AG04450 (cell line): ENCODE measurements around the gene TSPYL4. TPM values are rescaled to one million over a fixed set of nuclear protein-coding genes. Genes with fewer than 3 reads are reported as not detected.

Experiments used
- CTCF ChIA-PET: fragments of 300-600, 350-600 bp; formaldehyde crosslinking; extraction: SDS; loops from one replicate; lab custom pipeline; 2022; ENCODE audit warnings: antibody characterized with exemption, inconsistent platforms; lab: Charles Lee
- POLR2A ChIA-PET: fragments of 350-600 bp; formaldehyde crosslinking; extraction: SDS; loops from one replicate; lab custom pipeline; 2021; ENCODE audit warnings: antibody characterized with exemption, inconsistent platforms; lab: Yijun Ruan, JAX
- DNase-seq: peaks from one replicate; pipeline ENCODE4 v3.0.0-alpha.2; 2011; ENCODE audit warnings: low read depth, low spot score
- H3K27ac ChIP-seq: one replicate; pipeline ENCODE4 v1.5.1; 2012; ENCODE audit warnings: low read depth, low read length, control low read depth
- H3K27me3 ChIP-seq: one replicate; pipeline ENCODE4 v1.6.0; 2012; ENCODE audit warnings: low read length; ENCODE audit not compliant: control insufficient read depth, insufficient read depth
- H3K4me3 ChIP-seq: 2 replicates; pipeline ENCODE4 v1.5.1; 2011; ENCODE audit warnings: mild to moderate bottlenecking, low read depth, low read length, control low read depth
- H3K9me3 ChIP-seq: 2 replicates; pipeline ENCODE4 v1.5.1; 2012; ENCODE audit warnings: low read length; ENCODE audit not compliant: control insufficient read depth, insufficient read depth
- polyA plus RNA-seq: library from polyadenylated mRNA; depleted of rRNA; stranded (reverse); fragments of >200 nt; gene quantifications from 2 replicates; pipeline ENCODE4 v1.2.3, GENCODE V29; 2011
- TF ChIP-seq, protein P1 (sequence below): IDR thresholded peaks from 2 replicates; pipeline ENCODE4 v1.5.1; 2011; ENCODE audit warnings: low read depth, low read length, control low read depth, inconsistent platforms

Gene TSPYL4
- polyA plus RNA-seq, 1 experiment, result 25.1 TPM

DNA sequence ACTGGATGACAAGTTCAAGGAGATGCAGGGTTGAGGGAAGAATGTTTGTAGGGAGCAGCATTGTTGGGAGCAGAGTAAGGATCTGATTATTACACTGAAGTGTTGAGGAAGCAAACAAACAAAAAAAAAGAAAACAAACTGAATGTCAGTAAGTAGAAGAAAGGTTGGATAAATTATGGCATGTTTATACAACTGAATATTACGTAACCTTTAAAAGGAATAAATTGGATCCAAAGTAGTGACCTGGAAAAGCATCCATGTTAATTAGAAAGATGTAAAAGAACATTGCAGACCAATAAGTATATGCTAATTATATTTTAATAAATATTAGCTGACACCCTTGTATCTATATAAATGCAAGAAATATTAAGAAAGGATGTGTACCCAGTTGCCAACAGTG lies 38.7 kb upstream of the TSPYL4 start:
- TF ChIP-seq, protein P1, sequence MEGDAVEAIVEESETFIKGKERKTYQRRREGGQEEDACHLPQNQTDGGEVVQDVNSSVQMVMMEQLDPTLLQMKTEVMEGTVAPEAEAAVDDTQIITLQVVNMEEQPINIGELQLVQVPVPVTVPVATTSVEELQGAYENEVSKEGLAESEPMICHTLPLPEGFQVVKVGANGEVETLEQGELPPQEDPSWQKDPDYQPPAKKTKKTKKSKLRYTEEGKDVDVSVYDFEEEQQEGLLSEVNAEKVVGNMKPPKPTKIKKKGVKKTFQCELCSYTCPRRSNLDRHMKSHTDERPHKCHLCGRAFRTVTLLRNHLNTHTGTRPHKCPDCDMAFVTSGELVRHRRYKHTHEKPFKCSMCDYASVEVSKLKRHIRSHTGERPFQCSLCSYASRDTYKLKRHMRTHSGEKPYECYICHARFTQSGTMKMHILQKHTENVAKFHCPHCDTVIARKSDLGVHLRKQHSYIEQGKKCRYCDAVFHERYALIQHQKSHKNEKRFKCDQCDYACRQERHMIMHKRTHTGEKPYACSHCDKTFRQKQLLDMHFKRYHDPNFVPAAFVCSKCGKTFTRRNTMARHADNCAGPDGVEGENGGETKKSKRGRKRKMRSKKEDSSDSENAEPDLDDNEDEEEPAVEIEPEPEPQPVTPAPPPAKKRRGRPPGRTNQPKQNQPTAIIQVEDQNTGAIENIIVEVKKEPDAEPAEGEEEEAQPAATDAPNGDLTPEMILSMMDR, result no peak
- CTCF ChIA-PET, result interaction anchor here (1.1 to 2.3 kb wide), 3 partner anchors 10 to 219 kb away, joined by 3 to 11 read pairs (median 4); partner anchors contain the start of gene CALHM5
- no peak overlapping the region for H3K27ac ChIP-seq
- POLR2A ChIA-PET, result no interaction called here
- H3K27me3 ChIP-seq, result no peaks in the 10 kb centered on the region
- no peak overlapping the region for H3K4me3 ChIP-seq
- DNase-seq, result no peak
- H3K9me3 ChIP-seq, result no peaks in the 10 kb centered on the region

DNA sequence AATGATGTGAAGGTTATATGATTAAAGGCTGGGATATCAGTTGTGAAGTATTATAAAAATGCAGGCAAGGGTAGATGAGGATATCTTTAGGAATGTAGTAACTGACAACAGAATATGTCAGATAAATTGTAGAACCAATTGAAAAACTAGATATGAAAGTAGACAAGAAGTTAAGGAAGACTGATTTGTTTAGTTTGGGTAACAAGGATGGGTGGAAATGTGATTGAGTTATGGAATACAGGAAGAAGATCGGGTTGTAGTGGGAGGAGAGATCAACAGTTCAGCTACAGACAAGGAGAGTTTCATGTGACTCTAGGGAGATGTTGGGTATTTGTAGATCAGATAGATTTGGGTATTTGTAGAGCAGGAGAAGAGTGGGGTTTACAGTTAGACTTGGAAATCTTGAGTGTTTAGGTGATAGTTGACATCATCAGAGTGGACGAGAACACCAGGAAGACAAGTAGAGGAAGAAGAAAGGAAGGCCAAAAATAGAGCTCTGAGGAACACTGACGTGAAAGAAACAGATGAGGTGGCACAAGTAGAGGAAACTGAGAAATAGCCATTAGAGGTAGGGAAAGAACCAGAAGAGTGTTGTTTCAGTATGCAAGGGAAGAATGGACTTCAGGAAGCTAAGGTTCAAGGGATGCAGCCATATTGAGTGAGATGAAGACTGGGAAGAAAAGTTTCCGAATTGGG lies 38.0 kb upstream of the TSPYL4 start:
- CTCF ChIA-PET, result interaction anchor here (0.6 to 2.3 kb wide), 4 partner anchors 16 to 241 kb away, joined by 3 to 11 read pairs (median 3); partner anchors contain the start of gene CALHM5
- POLR2A ChIA-PET, result no interaction called here
- DNase-seq, result no peak
- TF ChIP-seq, protein P1, result no peak
- Histone ChIP-seq H3K27me3 (no peaks in the 10 kb centered on the region), H3K4me3 (no peak overlapping the region), H3K27ac (no peak overlapping the region), H3K9me3 (no peaks in the 10 kb centered on the region)

DNA sequence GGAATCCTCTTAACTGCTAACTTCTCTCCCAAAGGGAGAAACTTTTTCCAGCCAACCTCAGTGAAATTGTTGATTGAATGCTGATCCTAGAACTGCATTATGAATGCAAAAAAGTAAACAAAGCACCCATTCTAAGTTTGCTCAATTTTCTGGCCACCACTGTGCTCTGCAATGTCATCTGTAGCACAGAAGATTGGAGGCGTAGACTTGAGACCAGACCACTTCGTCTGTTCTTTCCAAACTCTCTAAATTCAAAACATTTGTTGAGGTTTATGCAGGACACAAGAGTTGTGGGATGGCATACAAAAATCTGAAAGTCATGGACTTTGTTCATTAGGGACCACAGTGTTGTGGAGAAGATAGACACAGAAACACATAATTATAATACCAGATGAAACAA lies 36.9 kb upstream of the TSPYL4 start:
- ChIA-PET POLR2A (no interaction called here), CTCF (interaction anchor here (5.1 to 5.2 kb wide), 2 partner anchors 22 to 271 kb away, joined by 39 to 102 read pairs; no protein-coding TSS in a partner anchor)

DNA sequence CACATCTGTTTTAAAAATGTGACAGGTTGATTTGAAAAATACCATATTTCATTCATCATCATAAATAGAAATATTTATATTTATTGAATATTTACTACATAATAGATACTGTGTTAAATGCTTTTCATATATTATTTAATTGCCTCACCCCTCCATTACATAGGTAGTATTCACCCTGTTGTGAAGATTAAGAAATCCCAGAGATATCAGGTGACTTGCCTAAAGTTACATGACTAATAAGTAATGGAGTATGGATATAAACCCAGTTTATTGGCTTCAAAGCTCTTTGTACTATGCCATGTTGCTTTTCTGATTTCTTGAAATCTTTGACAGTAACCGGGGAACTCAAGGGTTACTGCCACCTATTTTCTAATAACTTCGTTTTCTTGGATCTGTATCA lies 36.0 kb upstream of the TSPYL4 start:
- TF ChIP-seq, protein P1, result no peak
- no peak for DNase-seq
- H3K9me3 ChIP-seq, result no peaks in the 10 kb centered on the region

More for the DNA sequence above, 36.9 kb upstream of the TSPYL4 start:
- H3K27me3 ChIP-seq, result no peaks in the 10 kb centered on the region
- TF ChIP-seq, protein P1, result no peak
- no peak overlapping the region for H3K27ac ChIP-seq
- DNase-seq, result no peak
- no peak overlapping the region for H3K4me3 ChIP-seq
- H3K9me3 ChIP-seq, result no peaks in the 10 kb centered on the region

More for the DNA sequence above, 36.0 kb upstream of the TSPYL4 start:
- POLR2A ChIA-PET, result no interaction called here
- CTCF ChIA-PET, result interaction anchor here (1.0 to 5.2 kb wide), 7 partner anchors 21 to 272 kb away, joined by 3 to 102 read pairs (median 39); partner anchors contain the start of gene CALHM5
- H3K27ac ChIP-seq, result no peak overlapping the region
- no peaks in the 10 kb centered on the region for H3K27me3 ChIP-seq
- no peak overlapping the region for H3K4me3 ChIP-seq
